ENCODE measurements around the gene CAPN10.
A peak's percentile ranks its signal among the peaks of the same experiment; 100 is the strongest.
"Not testable (repeated sequence)": the region's sequence is repeated elsewhere in the genome, so short reads cannot be mapped to it uniquely, and the experiment has no call there.

The CAPN10 gene

DNA sequence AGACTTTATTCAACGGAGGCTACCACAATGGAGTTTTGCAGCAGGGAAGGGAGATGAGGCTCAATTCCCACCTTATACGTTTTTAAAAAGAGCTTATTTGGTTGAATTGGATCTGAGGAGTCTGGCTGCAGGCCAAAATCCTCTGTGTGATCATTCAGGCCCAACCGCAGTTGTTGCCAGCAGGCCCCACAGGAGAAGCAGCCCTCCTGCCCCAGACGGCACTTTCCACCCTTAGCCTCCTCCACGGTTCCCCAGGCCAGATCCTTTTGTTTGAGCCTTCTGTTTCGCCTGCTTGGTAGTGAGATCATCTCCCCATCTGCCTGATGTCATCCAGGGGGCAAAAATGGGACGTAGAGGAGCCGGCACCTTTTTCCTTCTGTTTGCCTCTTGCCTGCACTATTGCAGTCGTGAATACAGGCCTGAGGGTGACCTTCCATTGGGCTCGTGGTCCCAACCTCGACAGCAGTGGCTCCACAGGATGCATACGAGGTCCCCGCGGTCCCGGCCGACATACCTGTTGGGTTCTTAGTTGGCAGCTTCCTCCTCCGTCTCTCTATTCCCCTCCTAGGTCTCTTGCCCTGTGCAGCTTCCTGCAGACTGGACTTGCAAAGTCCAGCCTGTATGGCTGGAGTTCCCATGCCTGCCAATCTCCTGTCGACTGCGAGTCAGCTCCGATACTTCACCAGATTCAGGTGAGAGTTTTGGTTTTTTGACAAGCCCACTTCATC is 29.4 kb downstream of the CAPN10 start:
- H3F3A ChIP-seq (ENCODE audit: insufficient read depth), result no peaks in the 10 kb centered on the region
- no peak overlapping the region for H3K27ac ChIP-seq (ENCODE audit: low read depth, low read length)
- no peaks in the 10 kb centered on the region for H3K9me3 ChIP-seq (ENCODE audit: insufficient read depth, low read length)
- H3K27me3 ChIP-seq (ENCODE audit: low read length), result no peaks in the 10 kb centered on the region
- H3K9me2 ChIP-seq (replicated peaks; ENCODE audit: insufficient read depth, low read length), result no peaks in the 10 kb centered on the region
- H3K4me3 ChIP-seq (ENCODE audit: insufficient read depth, low read length, poor library complexity, severe bottlenecking), result no peak overlapping the region
- no peak overlapping the region for H3K9ac ChIP-seq (ENCODE audit: low read length)
- TF ChIP-seq, protein P1, sequence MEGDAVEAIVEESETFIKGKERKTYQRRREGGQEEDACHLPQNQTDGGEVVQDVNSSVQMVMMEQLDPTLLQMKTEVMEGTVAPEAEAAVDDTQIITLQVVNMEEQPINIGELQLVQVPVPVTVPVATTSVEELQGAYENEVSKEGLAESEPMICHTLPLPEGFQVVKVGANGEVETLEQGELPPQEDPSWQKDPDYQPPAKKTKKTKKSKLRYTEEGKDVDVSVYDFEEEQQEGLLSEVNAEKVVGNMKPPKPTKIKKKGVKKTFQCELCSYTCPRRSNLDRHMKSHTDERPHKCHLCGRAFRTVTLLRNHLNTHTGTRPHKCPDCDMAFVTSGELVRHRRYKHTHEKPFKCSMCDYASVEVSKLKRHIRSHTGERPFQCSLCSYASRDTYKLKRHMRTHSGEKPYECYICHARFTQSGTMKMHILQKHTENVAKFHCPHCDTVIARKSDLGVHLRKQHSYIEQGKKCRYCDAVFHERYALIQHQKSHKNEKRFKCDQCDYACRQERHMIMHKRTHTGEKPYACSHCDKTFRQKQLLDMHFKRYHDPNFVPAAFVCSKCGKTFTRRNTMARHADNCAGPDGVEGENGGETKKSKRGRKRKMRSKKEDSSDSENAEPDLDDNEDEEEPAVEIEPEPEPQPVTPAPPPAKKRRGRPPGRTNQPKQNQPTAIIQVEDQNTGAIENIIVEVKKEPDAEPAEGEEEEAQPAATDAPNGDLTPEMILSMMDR (IDR thresholded peaks at IDR 0.05; ENCODE audit: insufficient read depth, low read length, poor library complexity, severe bottlenecking), result no peak
- TF ChIP-seq EZH2phosphoT487 (conservative IDR thresholded peaks at IDR 0.05; ENCODE audit: low read length), result no peak
- H4K20me1 ChIP-seq (ENCODE audit: low read depth, low read length), result no peaks in the 10 kb centered on the region
- H2AFZ ChIP-seq (ENCODE audit: low read depth, low read length, severe bottlenecking), result no peak overlapping the region
- no peaks in the 10 kb centered on the region for H3K36me3 ChIP-seq (ENCODE audit: low read length)
- H3K79me2 ChIP-seq (ENCODE audit: insufficient read depth, low read length), result no peaks in the 10 kb centered on the region
- no peak overlapping the region for H3K4me2 ChIP-seq (ENCODE audit: low read depth, low read length, poor library complexity, severe bottlenecking)

DNA sequence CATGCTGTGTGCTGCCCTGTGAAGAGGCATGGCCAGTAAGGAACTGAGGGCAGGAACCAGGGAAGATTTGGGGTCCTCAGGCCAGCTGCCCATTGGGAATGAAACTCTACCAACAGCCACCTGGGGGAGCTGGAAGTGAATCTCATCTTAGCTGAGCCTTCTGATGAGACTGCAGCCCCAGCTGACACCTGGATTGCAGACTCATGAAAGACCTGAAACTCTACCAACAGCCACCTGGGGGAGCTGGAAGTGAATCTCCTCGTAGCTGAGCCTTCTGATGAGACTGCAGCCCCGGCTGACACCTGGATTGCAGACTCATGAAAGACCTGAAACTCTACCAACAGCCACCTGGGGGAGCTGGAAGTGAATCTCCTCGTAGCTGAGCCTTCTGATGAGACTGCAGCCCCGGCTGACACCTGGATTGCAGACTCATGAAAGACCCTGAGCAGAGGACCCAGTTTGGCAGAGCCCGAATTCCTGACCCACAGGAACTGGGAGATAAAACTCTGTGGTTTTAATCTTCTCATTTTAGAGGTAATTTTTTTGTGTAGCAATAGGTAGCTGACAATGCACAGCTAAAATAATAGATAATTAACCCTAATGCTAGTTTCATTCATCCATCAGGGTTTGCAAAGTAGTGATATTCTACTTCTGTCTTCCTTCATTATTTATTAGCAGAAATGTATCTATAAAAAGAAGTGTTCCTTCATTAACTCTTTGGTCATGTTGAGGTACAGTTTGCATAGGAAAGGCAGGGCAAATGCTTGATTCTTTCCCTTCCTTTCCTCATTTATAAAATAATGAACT is 30.5 kb downstream of the CAPN10 start:
- not testable (repeated sequence) for H3K27me3 ChIP-seq (ENCODE audit: low read length); H3K79me2 ChIP-seq (ENCODE audit: insufficient read depth, low read length); H3K9me2 ChIP-seq (replicated peaks; ENCODE audit: insufficient read depth, low read length); H3K4me2 ChIP-seq (ENCODE audit: low read depth, low read length, poor library complexity, severe bottlenecking); H2AFZ ChIP-seq (ENCODE audit: low read depth, low read length, severe bottlenecking); H3F3A ChIP-seq (ENCODE audit: insufficient read depth); H4K20me1 ChIP-seq (ENCODE audit: low read depth, low read length); H3K27ac ChIP-seq (ENCODE audit: low read depth, low read length); H3K9me3 ChIP-seq (ENCODE audit: insufficient read depth, low read length); H3K9ac ChIP-seq (ENCODE audit: low read length); H3K4me3 ChIP-seq (ENCODE audit: insufficient read depth, low read length, poor library complexity, severe bottlenecking); H3K36me3 ChIP-seq (ENCODE audit: low read length)
- TF ChIP-seq, protein P1 (IDR thresholded peaks at IDR 0.05; ENCODE audit: insufficient read depth, low read length, poor library complexity, severe bottlenecking), result peak; percentile 17

DNA sequence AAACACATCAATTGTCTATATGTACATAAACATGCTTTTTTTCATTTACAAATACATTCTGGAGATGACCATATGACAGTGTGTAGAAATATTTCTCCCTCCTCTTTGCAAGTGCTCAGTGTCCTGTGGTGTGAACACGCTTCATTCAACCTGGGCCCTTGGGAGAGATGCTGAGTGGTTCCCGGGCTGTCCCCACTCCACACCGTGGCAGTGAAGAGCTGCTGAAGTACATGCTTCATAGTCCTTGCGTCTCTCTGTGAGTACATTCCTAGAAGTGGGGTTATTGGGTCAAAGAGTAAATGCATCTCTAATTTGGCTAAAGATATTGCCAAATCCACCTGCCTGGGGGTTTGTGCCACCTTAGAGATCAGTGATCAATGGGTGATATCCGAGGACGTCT is 32.2 kb downstream of the CAPN10 start:
- Histone ChIP-seq H4K20me1 (ENCODE audit: low read depth, low read length) (no peaks in the 10 kb centered on the region), H3K27ac (ENCODE audit: low read depth, low read length) (no peak overlapping the region), H3K36me3 (ENCODE audit: low read length) (no peaks in the 10 kb centered on the region), H2AFZ (ENCODE audit: low read depth, low read length, severe bottlenecking) (no peak overlapping the region), H3K79me2 (ENCODE audit: insufficient read depth, low read length) (no peaks in the 10 kb centered on the region), H3K4me3 (ENCODE audit: insufficient read depth, low read length, poor library complexity, severe bottlenecking) (no peak overlapping the region), H3F3A (ENCODE audit: insufficient read depth) (no peaks in the 10 kb centered on the region), H3K9me2 (replicated peaks; ENCODE audit: insufficient read depth, low read length) (no peaks in the 10 kb centered on the region), H3K9me3 (ENCODE audit: insufficient read depth, low read length) (no peaks in the 10 kb centered on the region), H3K27me3 (ENCODE audit: low read length) (no peaks in the 10 kb centered on the region), H3K9ac (ENCODE audit: low read length) (no peak overlapping the region), H3K4me2 (ENCODE audit: low read depth, low read length, poor library complexity, severe bottlenecking) (no peak overlapping the region)
- TF ChIP-seq, protein P1 (IDR thresholded peaks at IDR 0.05; ENCODE audit: insufficient read depth, low read length, poor library complexity, severe bottlenecking), result no peak
- TF ChIP-seq EZH2phosphoT487 (conservative IDR thresholded peaks at IDR 0.05; ENCODE audit: low read length), result no peak

Data from SU-DHL-6 (cell line).